Measurements from ENCODE around the gene OR6B2.

The OR6B2 gene

DNA sequence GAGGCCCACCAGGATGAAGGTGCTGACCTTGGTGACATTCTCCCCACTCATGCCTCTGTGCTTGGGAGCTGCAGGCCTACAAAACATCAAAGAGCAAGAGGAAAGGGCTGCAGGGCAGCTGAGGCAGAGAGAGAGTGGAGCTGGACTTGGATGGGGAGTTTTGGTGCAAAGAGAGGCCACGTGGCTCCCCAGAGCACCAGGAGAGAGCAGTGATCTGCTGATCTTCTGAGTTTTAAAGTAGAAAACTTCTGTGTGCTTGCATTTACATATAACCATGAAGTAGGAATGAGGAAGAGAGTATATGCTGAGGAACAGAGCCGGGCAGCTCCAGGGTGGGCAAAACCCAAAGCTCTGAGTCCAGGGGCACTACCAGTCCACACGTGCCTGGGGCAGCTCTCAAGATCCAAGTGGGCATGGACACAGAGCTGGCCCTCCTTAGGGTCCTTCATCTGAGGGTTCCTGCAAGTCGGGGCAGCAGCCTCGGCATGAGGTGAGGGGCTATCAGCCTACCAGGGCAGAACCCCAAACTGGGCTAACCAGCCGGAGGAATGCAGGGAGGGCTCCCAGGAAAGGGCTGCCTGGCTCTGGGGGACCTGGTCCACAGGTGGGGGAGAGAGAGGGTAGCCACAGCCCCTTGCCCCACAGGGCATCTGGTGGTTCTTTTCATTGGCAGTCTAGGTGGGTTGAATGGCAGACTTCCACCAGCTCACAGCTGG lies at the start of gene OR6B2:
OR6B2 (minus strand) TSS at position 51 of the 716 bp plus-strand sequence; CDS start at position 51, 0 bp downstream.
- no peaks in the 10 kb centered on the region for H3K36me3 ChIP-seq (ENCODE audit: control insufficient read depth in 2 of 2, insufficient read depth in 2 of 2, low read length in 2 of 2)
- H3K27ac ChIP-seq (ENCODE audit: low read depth in 2 of 2, low read length in 2 of 2), result no peak within 1 kb of the TSS
- no peak within 1 kb of the TSS for H3K9ac ChIP-seq (ENCODE audit: low read depth in 1 of 2, low read length in 2 of 2)
- H3K4me3 ChIP-seq (ENCODE audit: low read length in 2 of 2), result no peak within 1 kb of the TSS
- no peaks in the 10 kb centered on the region for H3K9me3 ChIP-seq (ENCODE audit: control insufficient read depth in 2 of 2, low read length in 2 of 2)
- H3K27me3 ChIP-seq (ENCODE audit: control insufficient read depth in 2 of 2, insufficient read depth in 2 of 2, low read length in 2 of 2), result peaks cover 0 to 4% of the 10 kb centered on the region in 2 donors
- H3K4me1 ChIP-seq (ENCODE audit: control insufficient read depth in 2 of 2, insufficient read depth in 2 of 2, low read length in 2 of 2), result no peaks in the 10 kb centered on the region

- H3K27me3 ChIP-seq (ENCODE audit: control insufficient read depth in 2 of 2, insufficient read depth in 2 of 2, low read length in 2 of 2), result no peaks in the 10 kb centered on the region
- no peaks in the 10 kb centered on the region for H3K36me3 ChIP-seq (ENCODE audit: control insufficient read depth in 2 of 2, insufficient read depth in 2 of 2, low read length in 2 of 2)
- no peaks in the 10 kb centered on the region for H3K4me1 ChIP-seq (ENCODE audit: control insufficient read depth in 2 of 2, insufficient read depth in 2 of 2, low read length in 2 of 2)
- no peak overlapping the region for H3K9ac ChIP-seq (ENCODE audit: low read depth in 1 of 2, low read length in 2 of 2)
- H3K4me3 ChIP-seq (ENCODE audit: low read length in 2 of 2), result no peak overlapping the region
- peaks cover 0 to 6% of the 10 kb centered on the region in 2 donors for H3K9me3 ChIP-seq (ENCODE audit: control insufficient read depth in 2 of 2, low read length in 2 of 2)
- H3K27ac ChIP-seq (ENCODE audit: low read depth in 2 of 2, low read length in 2 of 2), result no peak overlapping the region
Observed at GRCh38 chr2:240078631-240079030, 48.4 kb upstream of the OR6B2 start.

DNA sequence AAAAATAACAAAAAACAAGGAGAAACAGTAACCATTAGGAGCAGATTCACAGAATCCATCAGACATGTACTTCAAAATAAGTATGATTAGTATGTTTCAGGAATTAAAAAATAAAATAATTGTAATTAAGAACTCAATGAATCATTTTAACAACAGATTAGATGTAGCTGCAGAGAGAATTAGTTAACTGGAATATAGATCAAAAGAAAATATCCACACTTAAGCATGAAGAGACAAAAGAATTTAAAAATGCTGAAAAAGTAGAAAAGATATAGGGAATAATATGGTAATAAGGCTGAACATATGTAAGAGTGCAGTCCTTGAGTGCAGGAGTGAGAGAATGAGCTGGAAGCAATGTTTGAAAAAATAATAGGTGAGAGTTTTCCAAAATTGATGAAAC lies 47.2 kb upstream of the OR6B2 start:
- no peaks in the 10 kb centered on the region for H3K4me1 ChIP-seq (ENCODE audit: control insufficient read depth in 2 of 2, insufficient read depth in 2 of 2, low read length in 2 of 2)
- no peaks in the 10 kb centered on the region for H3K27me3 ChIP-seq (ENCODE audit: control insufficient read depth in 2 of 2, insufficient read depth in 2 of 2, low read length in 2 of 2)
- no peak overlapping the region for H3K9ac ChIP-seq (ENCODE audit: low read depth in 1 of 2, low read length in 2 of 2)
- no peaks in the 10 kb centered on the region for H3K36me3 ChIP-seq (ENCODE audit: control insufficient read depth in 2 of 2, insufficient read depth in 2 of 2, low read length in 2 of 2)
- H3K9me3 ChIP-seq (ENCODE audit: control insufficient read depth in 2 of 2, low read length in 2 of 2), result peaks cover 0 to 6% of the 10 kb centered on the region in 2 donors
- H3K4me3 ChIP-seq (ENCODE audit: low read length in 2 of 2), result no peak overlapping the region
- H3K27ac ChIP-seq (ENCODE audit: low read depth in 2 of 2, low read length in 2 of 2), result no peak overlapping the region

DNA sequence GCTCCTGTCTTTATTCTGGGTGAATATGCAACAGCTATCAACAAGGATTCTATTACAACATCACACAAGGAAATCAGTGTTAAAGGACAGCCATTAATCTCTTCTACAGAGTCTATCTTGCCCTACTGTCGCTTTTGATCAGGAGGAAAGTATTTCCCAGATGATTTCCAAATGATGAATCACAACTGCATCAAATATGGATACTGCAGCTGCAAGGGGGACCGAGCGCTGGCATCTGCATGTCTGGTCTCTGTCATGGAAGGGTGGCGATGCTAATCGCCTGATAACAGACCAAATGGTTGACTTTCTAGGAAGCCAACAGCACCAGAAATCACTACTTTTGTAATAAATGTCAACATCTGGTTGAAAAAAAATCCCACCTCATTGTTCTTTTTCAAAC lies 44.3 kb upstream of the OR6B2 start:
- Histone ChIP-seq H3K9me3 (ENCODE audit: control insufficient read depth in 2 of 2, low read length in 2 of 2) (peaks cover 0 to 6% of the 10 kb centered on the region in 2 donors), H3K4me3 (ENCODE audit: low read length in 2 of 2) (no peak overlapping the region), H3K27me3 (ENCODE audit: control insufficient read depth in 2 of 2, insufficient read depth in 2 of 2, low read length in 2 of 2) (no peaks in the 10 kb centered on the region), H3K9ac (ENCODE audit: low read depth in 1 of 2, low read length in 2 of 2) (no peak overlapping the region), H3K36me3 (ENCODE audit: control insufficient read depth in 2 of 2, insufficient read depth in 2 of 2, low read length in 2 of 2) (no peaks in the 10 kb centered on the region), H3K4me1 (ENCODE audit: control insufficient read depth in 2 of 2, insufficient read depth in 2 of 2, low read length in 2 of 2) (no peaks in the 10 kb centered on the region), H3K27ac (ENCODE audit: low read depth in 2 of 2, low read length in 2 of 2) (no peak overlapping the region)

- H3K36me3 ChIP-seq (ENCODE audit: control insufficient read depth in 2 of 2, insufficient read depth in 2 of 2, low read length in 2 of 2), result no peaks in the 10 kb centered on the region
- no peaks in the 10 kb centered on the region for H3K9me3 ChIP-seq (ENCODE audit: control insufficient read depth in 2 of 2, low read length in 2 of 2)
- no peaks in the 10 kb centered on the region for H3K4me1 ChIP-seq (ENCODE audit: control insufficient read depth in 2 of 2, insufficient read depth in 2 of 2, low read length in 2 of 2)
- H3K9ac ChIP-seq (ENCODE audit: low read depth in 1 of 2, low read length in 2 of 2), result no peak overlapping the region
- H3K27ac ChIP-seq (ENCODE audit: low read depth in 2 of 2, low read length in 2 of 2), result no peak overlapping the region
- H3K4me3 ChIP-seq (ENCODE audit: low read length in 2 of 2), result no peak overlapping the region
- no peaks in the 10 kb centered on the region for H3K27me3 ChIP-seq (ENCODE audit: control insufficient read depth in 2 of 2, insufficient read depth in 2 of 2, low read length in 2 of 2)
Observed at GRCh38 chr2:240070907-240071306, 40.7 kb upstream of the OR6B2 start.

DNA sequence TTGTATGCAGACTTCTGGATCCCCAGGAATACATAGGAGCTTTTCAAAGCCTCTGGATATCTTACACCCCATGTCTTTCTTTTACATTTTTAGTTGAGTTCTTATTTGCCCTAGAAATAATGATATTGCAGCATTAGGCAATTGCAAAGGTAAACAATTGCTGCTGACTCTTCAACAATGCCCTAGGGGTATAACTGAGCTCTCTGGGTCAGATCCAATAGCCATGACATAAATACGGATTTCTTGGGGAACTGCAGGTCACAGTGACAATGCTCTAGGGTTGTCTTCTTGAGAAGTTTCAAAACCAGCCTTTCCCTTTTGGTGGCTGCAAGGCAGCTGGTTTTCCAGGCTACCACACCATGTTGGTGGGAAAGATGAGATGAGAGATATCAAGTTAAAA lies 39.6 kb upstream of the OR6B2 start:
- Histone ChIP-seq H3K9ac (ENCODE audit: low read depth in 1 of 2, low read length in 2 of 2) (no peak overlapping the region), H3K27me3 (ENCODE audit: control insufficient read depth in 2 of 2, insufficient read depth in 2 of 2, low read length in 2 of 2) (no peaks in the 10 kb centered on the region)

GRCh38 chr2:240068193-240068592 lies 38.0 kb upstream of the OR6B2 start:
- H3K4me1 ChIP-seq (ENCODE audit: control insufficient read depth in 2 of 2, insufficient read depth in 2 of 2, low read length in 2 of 2), result no peaks in the 10 kb centered on the region
- H3K36me3 ChIP-seq (ENCODE audit: control insufficient read depth in 2 of 2, insufficient read depth in 2 of 2, low read length in 2 of 2), result no peaks in the 10 kb centered on the region
- no peak overlapping the region for H3K9ac ChIP-seq (ENCODE audit: low read depth in 1 of 2, low read length in 2 of 2)
- H3K27me3 ChIP-seq (ENCODE audit: control insufficient read depth in 2 of 2, insufficient read depth in 2 of 2, low read length in 2 of 2), result peaks cover 0 to 3% of the 10 kb centered on the region in 2 donors
- H3K9me3 ChIP-seq (ENCODE audit: control insufficient read depth in 2 of 2, low read length in 2 of 2), result no peaks in the 10 kb centered on the region
- H3K27ac ChIP-seq (ENCODE audit: low read depth in 2 of 2, low read length in 2 of 2), result no peak overlapping the region
- no peak overlapping the region for H3K4me3 ChIP-seq (ENCODE audit: low read length in 2 of 2)

More for the DNA sequence above, 39.6 kb upstream of the OR6B2 start:
- Histone ChIP-seq H3K27ac (ENCODE audit: low read depth in 2 of 2, low read length in 2 of 2) (no peak overlapping the region), H3K36me3 (ENCODE audit: control insufficient read depth in 2 of 2, insufficient read depth in 2 of 2, low read length in 2 of 2) (no peaks in the 10 kb centered on the region), H3K9me3 (ENCODE audit: control insufficient read depth in 2 of 2, low read length in 2 of 2) (no peaks in the 10 kb centered on the region), H3K4me3 (ENCODE audit: low read length in 2 of 2) (no peak overlapping the region), H3K4me1 (ENCODE audit: control insufficient read depth in 2 of 2, insufficient read depth in 2 of 2, low read length in 2 of 2) (no peaks in the 10 kb centered on the region)

DNA sequence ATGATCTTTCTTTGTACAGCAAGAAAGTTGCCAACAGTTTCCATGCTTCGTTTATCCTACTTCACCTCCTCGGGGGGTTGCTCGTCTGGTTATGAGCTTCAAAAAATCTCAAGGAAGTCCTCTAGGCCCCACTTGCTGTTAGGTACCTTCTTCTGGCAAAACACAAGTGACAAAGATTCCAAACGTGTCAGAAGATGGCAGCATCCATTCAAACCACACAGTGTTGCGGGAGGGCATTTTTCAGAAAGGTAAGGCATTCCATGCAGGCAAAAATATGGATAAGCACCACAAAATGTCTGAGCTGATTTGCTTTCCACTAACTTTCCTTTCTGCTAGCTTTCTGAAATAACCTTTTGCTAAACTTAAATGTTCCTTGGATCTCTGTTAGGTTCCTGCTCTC lies 36.3 kb upstream of the OR6B2 start:
- Histone ChIP-seq H3K9me3 (ENCODE audit: control insufficient read depth in 2 of 2, low read length in 2 of 2) (no peaks in the 10 kb centered on the region), H3K27ac (ENCODE audit: low read depth in 2 of 2, low read length in 2 of 2) (no peak overlapping the region), H3K36me3 (ENCODE audit: control insufficient read depth in 2 of 2, insufficient read depth in 2 of 2, low read length in 2 of 2) (no peaks in the 10 kb centered on the region), H3K27me3 (ENCODE audit: control insufficient read depth in 2 of 2, insufficient read depth in 2 of 2, low read length in 2 of 2) (peaks cover 0 to 3% of the 10 kb centered on the region in 2 donors), H3K4me1 (ENCODE audit: control insufficient read depth in 2 of 2, insufficient read depth in 2 of 2, low read length in 2 of 2) (no peaks in the 10 kb centered on the region), H3K9ac (ENCODE audit: low read depth in 1 of 2, low read length in 2 of 2) (no peak overlapping the region), H3K4me3 (ENCODE audit: low read length in 2 of 2) (no peak overlapping the region)

DNA sequence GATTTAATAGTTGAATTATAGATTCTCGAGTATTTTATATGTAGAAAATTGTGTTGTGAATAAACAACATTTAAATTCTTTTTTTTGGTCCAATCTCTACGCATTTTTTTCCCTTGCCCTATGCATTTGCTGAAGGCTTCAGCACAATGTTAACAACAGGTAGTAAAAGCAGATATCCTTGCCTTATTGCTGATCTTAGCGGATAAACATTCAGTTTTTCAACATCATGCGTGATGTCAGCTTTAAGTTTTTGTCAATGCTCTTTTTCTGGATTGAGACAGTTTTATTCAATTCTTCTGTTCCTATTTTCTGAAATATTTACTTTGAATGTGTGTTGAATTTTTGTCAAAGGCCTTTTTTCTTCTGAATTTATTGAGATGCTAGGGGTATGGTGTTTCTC lies 34.7 kb upstream of the OR6B2 start:
- H3K36me3 ChIP-seq (ENCODE audit: control insufficient read depth in 2 of 2, insufficient read depth in 2 of 2, low read length in 2 of 2), result no peaks in the 10 kb centered on the region
- no peak overlapping the region for H3K4me3 ChIP-seq (ENCODE audit: low read length in 2 of 2)
- H3K27me3 ChIP-seq (ENCODE audit: control insufficient read depth in 2 of 2, insufficient read depth in 2 of 2, low read length in 2 of 2), result peaks cover 0 to 3% of the 10 kb centered on the region in 2 donors
- H3K4me1 ChIP-seq (ENCODE audit: control insufficient read depth in 2 of 2, insufficient read depth in 2 of 2, low read length in 2 of 2), result no peaks in the 10 kb centered on the region
- H3K9me3 ChIP-seq (ENCODE audit: control insufficient read depth in 2 of 2, low read length in 2 of 2), result no peaks in the 10 kb centered on the region
- no peak overlapping the region for H3K9ac ChIP-seq (ENCODE audit: low read depth in 1 of 2, low read length in 2 of 2)
- H3K27ac ChIP-seq (ENCODE audit: low read depth in 2 of 2, low read length in 2 of 2), result no peak overlapping the region

GRCh38 chr2:240060977-240061591 lies 30.9 kb upstream of the OR6B2 start:
- Histone ChIP-seq H3K36me3 (ENCODE audit: control insufficient read depth in 2 of 2, insufficient read depth in 2 of 2, low read length in 2 of 2) (no peaks in the 10 kb centered on the region), H3K4me3 (ENCODE audit: low read length in 2 of 2) (no peak overlapping the region), H3K27ac (ENCODE audit: low read depth in 2 of 2, low read length in 2 of 2) (no peak overlapping the region), H3K9ac (ENCODE audit: low read depth in 1 of 2, low read length in 2 of 2) (no peak overlapping the region), H3K4me1 (ENCODE audit: control insufficient read depth in 2 of 2, insufficient read depth in 2 of 2, low read length in 2 of 2) (no peaks in the 10 kb centered on the region), H3K9me3 (ENCODE audit: control insufficient read depth in 2 of 2, low read length in 2 of 2) (no peaks in the 10 kb centered on the region), H3K27me3 (ENCODE audit: control insufficient read depth in 2 of 2, insufficient read depth in 2 of 2, low read length in 2 of 2) (peaks cover 2 to 3% of the 10 kb centered on the region in 2 donors)

All from mucosa of rectum (tissue), 2 donors.